Neural progenitor cell (in vitro differentiated cells): Measurements from ENCODE around the gene WDR43. TPM values are rescaled to one million over a fixed set of nuclear protein-coding genes. Genes with fewer than 3 reads are reported as not detected.

ENCODE experiments used
- DNase-seq: peaks from one replicate; pipeline ENCODE4 v3.0.0-alpha.2; 2016; ENCODE audit warnings: low spot score
- H2AFZ ChIP-seq: fragments of 200-600 bp; sonication (generic); replicated peaks from 2 replicates; pipeline ENCODE4 v1.6.1; 2016; ENCODE audit warnings: antibody characterized with exemption
- H3F3A ChIP-seq: fragments of 200-600 bp; sonication (generic); 2 replicates; pipeline ENCODE4 v1.6.1; 2016; ENCODE audit warnings: antibody characterized with exemption, low read depth
- H3K27ac ChIP-seq: fragments of 200-600 bp; sonication (generic); 2 replicates; pipeline ENCODE4 v1.5.1; 2016; ENCODE audit warnings: mild to moderate bottlenecking
- H3K27me3 ChIP-seq: fragments of 200-600 bp; sonication (generic); 2 replicates; pipeline ENCODE4 v1.6.1; 2016; ENCODE audit warnings: mild to moderate bottlenecking, moderate library complexity
- H3K36me3 ChIP-seq: fragments of 200-600 bp; sonication (generic); 2 replicates; pipeline ENCODE4 v1.5.1; 2016
- H3K4me1 ChIP-seq: fragments of 200-600 bp; sonication (generic); 2 replicates; pipeline ENCODE4 v1.6.1; 2016; ENCODE audit warnings: mixed run types
- H3K4me2 ChIP-seq: fragments of 200-600 bp; sonication (generic); 2 replicates; pipeline ENCODE4 v1.6.1; 2016
- H3K4me3 ChIP-seq: fragments of 200-600 bp; sonication (generic); 2 replicates; pipeline ENCODE4 v1.5.1; 2016
- H3K79me2 ChIP-seq: fragments of 200-600 bp; sonication (generic); 2 replicates; pipeline ENCODE4 v1.6.1; 2016; ENCODE audit warnings: low read depth
- H3K9ac ChIP-seq: fragments of 200-600 bp; sonication (generic); 2 replicates; pipeline ENCODE4 v1.6.1; 2016
- H3K9me3 ChIP-seq: fragments of 200-600 bp; sonication (generic); 2 replicates; pipeline ENCODE4 v1.5.1; 2016; ENCODE audit warnings: low read depth
- H4K20me1 ChIP-seq: fragments of 200-600 bp; sonication (generic); 2 replicates; pipeline ENCODE4 v1.6.1; 2016; ENCODE audit warnings: low read depth
- H3K27ac Mint-ChIP-seq: 3 replicates; pipeline ENCODE4 v1.8.0; 2021; ENCODE audit warnings: mixed read lengths
- H3K27me3 Mint-ChIP-seq: 2 replicates; pipeline ENCODE4 v1.8.0; 2022; ENCODE audit warnings: low read depth, mild to moderate bottlenecking, inconsistent platforms, moderate library complexity, mixed read lengths; ENCODE audit not compliant: insufficient read depth
- H3K36me3 Mint-ChIP-seq: 3 replicates; pipeline ENCODE4 v1.8.0; 2021; ENCODE audit warnings: mixed read lengths
- H3K4me1 Mint-ChIP-seq: 3 replicates; pipeline ENCODE4 v1.8.0; 2021; ENCODE audit warnings: mixed read lengths
- H3K4me3 Mint-ChIP-seq: 3 replicates; pipeline ENCODE4 v1.8.0; 2021; ENCODE audit warnings: mild to moderate bottlenecking, moderate library complexity, mixed read lengths
- H3K9me3 Mint-ChIP-seq: 3 replicates; pipeline ENCODE4 v1.8.0; 2020; ENCODE audit warnings: mixed read lengths
- EZH2 ChIP-seq: fragments of 200-600 bp; sonication (generic); IDR thresholded peaks from 2 replicates; pipeline ENCODE4 v1.6.1; 2017; ENCODE audit warnings: antibody characterized with exemption, mild to moderate bottlenecking, moderate library complexity
- EZH2phosphoT487 ChIP-seq: fragments of 200-600 bp; sonication (generic); IDR thresholded peaks from 2 replicates; pipeline ENCODE4 v1.6.1; 2017; ENCODE audit warnings: antibody characterized with exemption
- total RNA-seq: library from RNA; depleted of rRNA; stranded (reverse); fragments of >200 nt; gene quantifications from 2 replicates; pipeline ENCODE4 v1.2.3, GENCODE V29; 2015; ENCODE audit warnings: low replicate concordance
- TF ChIP-seq, protein P1 (sequence below): fragments of 200-600 bp; sonication (generic); IDR thresholded peaks from 2 replicates; pipeline ENCODE4 v1.5.1; 2017; ENCODE audit warnings: antibody characterized with exemption, mild to moderate bottlenecking

WDR43 gene
- total RNA-seq, 1 donor from 2014 or later: 139 TPM

DNA sequence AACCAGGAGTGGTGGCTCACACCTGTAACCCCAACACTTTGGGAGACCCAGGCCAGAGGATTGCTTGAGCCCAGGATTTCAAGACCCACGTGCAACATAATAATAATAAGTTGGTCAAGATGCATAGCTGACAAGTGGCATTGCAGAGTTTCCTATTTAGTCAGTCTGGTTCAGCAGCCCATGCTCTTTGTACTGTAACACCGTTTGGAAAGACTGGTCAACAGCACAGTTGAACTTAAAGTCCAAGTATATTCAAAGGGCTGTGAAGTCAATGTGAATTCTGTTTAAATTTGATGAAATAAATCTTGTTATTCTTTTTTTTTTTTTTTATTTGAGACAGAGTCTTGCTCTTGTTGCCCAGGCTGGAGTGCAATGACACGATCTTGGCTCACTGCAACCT is 22.8 kb upstream of the WDR43 start:
- Mint-ChIP-seq H3K4me3 (no peak overlapping the region), H3K9me3 (no peaks in the 10 kb centered on the region), H3K27ac (no peak overlapping the region), H3K4me1 (peaks cover 20% of the 10 kb centered on the region), H3K27me3 (peaks cover 19% of the 10 kb centered on the region), H3K36me3 (peaks cover 4% of the 10 kb centered on the region)
- Histone ChIP-seq H3K9me3 (no peaks in the 10 kb centered on the region), H3K27me3 (peaks cover 33% of the 10 kb centered on the region), H3K27ac (no peak overlapping the region), H2AFZ (no peak overlapping the region), H3K4me2 (no peak overlapping the region), H3K79me2 (peaks cover 34% of the 10 kb centered on the region), H4K20me1 (no peaks in the 10 kb centered on the region), H3K9ac (no peak overlapping the region), H3F3A (peaks cover 5% of the 10 kb centered on the region), H3K4me1 (peaks cover 10% of the 10 kb centered on the region), H3K4me3 (no peak overlapping the region), H3K36me3 (no peaks in the 10 kb centered on the region)
- no peak for DNase-seq
- TF ChIP-seq, protein P1, sequence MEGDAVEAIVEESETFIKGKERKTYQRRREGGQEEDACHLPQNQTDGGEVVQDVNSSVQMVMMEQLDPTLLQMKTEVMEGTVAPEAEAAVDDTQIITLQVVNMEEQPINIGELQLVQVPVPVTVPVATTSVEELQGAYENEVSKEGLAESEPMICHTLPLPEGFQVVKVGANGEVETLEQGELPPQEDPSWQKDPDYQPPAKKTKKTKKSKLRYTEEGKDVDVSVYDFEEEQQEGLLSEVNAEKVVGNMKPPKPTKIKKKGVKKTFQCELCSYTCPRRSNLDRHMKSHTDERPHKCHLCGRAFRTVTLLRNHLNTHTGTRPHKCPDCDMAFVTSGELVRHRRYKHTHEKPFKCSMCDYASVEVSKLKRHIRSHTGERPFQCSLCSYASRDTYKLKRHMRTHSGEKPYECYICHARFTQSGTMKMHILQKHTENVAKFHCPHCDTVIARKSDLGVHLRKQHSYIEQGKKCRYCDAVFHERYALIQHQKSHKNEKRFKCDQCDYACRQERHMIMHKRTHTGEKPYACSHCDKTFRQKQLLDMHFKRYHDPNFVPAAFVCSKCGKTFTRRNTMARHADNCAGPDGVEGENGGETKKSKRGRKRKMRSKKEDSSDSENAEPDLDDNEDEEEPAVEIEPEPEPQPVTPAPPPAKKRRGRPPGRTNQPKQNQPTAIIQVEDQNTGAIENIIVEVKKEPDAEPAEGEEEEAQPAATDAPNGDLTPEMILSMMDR: no peak
- TF ChIP-seq EZH2 (no peak), EZH2phosphoT487 (no peak)

DNA sequence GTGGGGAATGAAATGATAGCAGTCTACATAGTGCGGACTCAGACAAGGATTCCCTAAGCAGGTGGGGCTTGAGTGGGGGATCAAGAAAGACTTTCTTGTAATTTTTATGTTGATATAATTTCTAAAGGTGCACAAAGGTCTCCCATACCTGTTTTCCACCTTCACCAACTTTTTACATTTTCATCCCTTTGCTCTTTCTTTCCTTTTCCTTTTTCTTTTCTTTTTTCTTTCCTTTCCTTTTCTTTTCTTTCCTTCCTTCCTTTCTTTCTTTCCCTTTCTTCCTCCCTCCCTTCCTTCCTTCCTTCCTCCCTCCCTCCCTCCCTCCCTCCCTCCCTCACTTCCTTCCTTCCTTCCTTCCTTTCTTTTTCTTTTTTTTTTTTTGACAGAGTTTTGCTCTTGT is 14.3 kb upstream of the WDR43 start:
- peaks cover 46% of the 10 kb centered on the region for H3K27me3 ChIP-seq
- TF ChIP-seq, protein P1: no peak
- no peak for TF ChIP-seq EZH2phosphoT487
- TF ChIP-seq EZH2: no peak
- H3K9ac ChIP-seq: no peak overlapping the region
- DNase-seq: no peak
- H3K4me1 ChIP-seq: no peaks in the 10 kb centered on the region
- H3K27ac Mint-ChIP-seq: no peak overlapping the region
- H3K36me3 ChIP-seq: no peaks in the 10 kb centered on the region
- no peak overlapping the region for H3K4me3 ChIP-seq
- no peaks in the 10 kb centered on the region for H3K9me3 ChIP-seq
- H4K20me1 ChIP-seq: no peaks in the 10 kb centered on the region
- no peaks in the 10 kb centered on the region for H3K4me1 Mint-ChIP-seq
- no peaks in the 10 kb centered on the region for H3K79me2 ChIP-seq
- no peaks in the 10 kb centered on the region for H3K36me3 Mint-ChIP-seq
- no peak overlapping the region for H3K27ac ChIP-seq
- H3K27me3 Mint-ChIP-seq: peaks cover 25% of the 10 kb centered on the region
- H3F3A ChIP-seq: no peaks in the 10 kb centered on the region
- H3K4me3 Mint-ChIP-seq: no peak overlapping the region
- H3K9me3 Mint-ChIP-seq: no peaks in the 10 kb centered on the region
- no peak overlapping the region for H2AFZ ChIP-seq
- no peak overlapping the region for H3K4me2 ChIP-seq

- Histone ChIP-seq H3K79me2 (peaks cover 41% of the 10 kb centered on the region), H3K27ac (no peak overlapping the region), H2AFZ (no peak overlapping the region), H3F3A (peaks cover 7% of the 10 kb centered on the region), H4K20me1 (peaks cover 35% of the 10 kb centered on the region), H3K4me3 (no peak overlapping the region), H3K9me3 (no peaks in the 10 kb centered on the region), H3K36me3 (no peaks in the 10 kb centered on the region), H3K4me2 (no peak overlapping the region), H3K27me3 (peaks cover 43% of the 10 kb centered on the region), H3K4me1 (peaks cover 10% of the 10 kb centered on the region), H3K9ac (no peak overlapping the region)
- no peak for DNase-seq
- Mint-ChIP-seq H3K27ac (no peak overlapping the region), H3K27me3 (no peaks in the 10 kb centered on the region), H3K4me1 (peaks cover 19% of the 10 kb centered on the region), H3K9me3 (no peaks in the 10 kb centered on the region), H3K4me3 (peak overlapping the region; percentile 75), H3K36me3 (no peaks in the 10 kb centered on the region)
- no peak for TF ChIP-seq EZH2phosphoT487
- TF ChIP-seq, protein P1: no peak
- TF ChIP-seq EZH2: no peak
Measured at GRCh38 chr2:28893488-28893887, 979 bp upstream of the WDR43 start.
